ENCODE results near the gene RAD18. TPM values are rescaled to one million over a fixed set of nuclear protein-coding genes. Genes with fewer than 3 reads are reported as not detected.
A peak's percentile ranks its signal among the peaks of the same experiment; 100 is the strongest.

RAD18 gene, protein sequence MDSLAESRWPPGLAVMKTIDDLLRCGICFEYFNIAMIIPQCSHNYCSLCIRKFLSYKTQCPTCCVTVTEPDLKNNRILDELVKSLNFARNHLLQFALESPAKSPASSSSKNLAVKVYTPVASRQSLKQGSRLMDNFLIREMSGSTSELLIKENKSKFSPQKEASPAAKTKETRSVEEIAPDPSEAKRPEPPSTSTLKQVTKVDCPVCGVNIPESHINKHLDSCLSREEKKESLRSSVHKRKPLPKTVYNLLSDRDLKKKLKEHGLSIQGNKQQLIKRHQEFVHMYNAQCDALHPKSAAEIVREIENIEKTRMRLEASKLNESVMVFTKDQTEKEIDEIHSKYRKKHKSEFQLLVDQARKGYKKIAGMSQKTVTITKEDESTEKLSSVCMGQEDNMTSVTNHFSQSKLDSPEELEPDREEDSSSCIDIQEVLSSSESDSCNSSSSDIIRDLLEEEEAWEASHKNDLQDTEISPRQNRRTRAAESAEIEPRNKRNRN
- 3.9 and 11.9 TPM in 2 replicates for total RNA-seq (2014; rRNA removed; shearing (Covaris generic); ENCODE audit: low replicate concordance)

DNA sequence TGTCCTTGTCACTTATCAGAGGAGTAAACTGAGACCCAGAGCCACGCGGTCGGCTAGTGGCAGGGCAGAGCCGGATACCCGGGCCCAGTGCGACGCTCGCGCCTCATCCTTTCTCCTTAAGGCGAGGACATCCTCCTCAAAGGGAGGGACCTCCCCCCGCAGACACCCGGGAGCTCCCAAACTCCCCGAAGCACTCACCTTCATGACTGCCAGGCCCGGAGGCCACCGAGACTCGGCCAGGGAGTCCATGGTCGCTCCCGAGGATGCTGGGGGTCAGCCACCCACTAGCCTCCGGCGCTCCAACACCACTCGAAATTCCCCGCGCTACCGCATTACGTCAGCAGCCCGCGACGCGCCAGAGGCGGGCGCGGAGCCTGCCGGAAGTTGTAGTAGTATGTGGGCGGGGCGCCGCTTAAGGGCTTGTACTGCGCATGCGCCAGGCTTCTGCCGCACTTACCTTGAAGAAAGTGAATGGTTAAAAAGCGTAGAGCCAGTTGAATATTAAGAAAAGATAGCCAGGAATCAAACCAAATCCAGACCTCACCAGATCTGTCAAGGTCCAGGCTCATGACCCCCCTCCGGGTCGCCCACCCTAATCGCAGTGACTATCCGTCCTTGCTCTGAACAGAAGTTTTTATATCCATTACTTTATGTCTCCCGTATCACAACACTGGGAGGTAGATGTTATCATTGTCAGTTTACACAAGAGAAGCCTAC is at the start of gene RAD18:
Gene RAD18 (minus strand): TSS at position 336 of the 717 bp plus-strand sequence. CDS start 87 bp downstream, at position 249.
- in situ Hi-C loops (cut with HindIII; ENCODE audit: low pct_unique_long_range_greater_than_20kb, low sequenced_read_pairs), result no loop called here
- DNase-seq (ENCODE audit: low read depth), result peak; percentile 82

GRCh38 chr3:9012521-9012920 is 49.2 kb upstream of the RAD18 start:
- DNase-seq (ENCODE audit: low read depth), result no peak
- in situ Hi-C loops (cut with HindIII; ENCODE audit: low pct_unique_long_range_greater_than_20kb, low sequenced_read_pairs), result no loop called here

DNA sequence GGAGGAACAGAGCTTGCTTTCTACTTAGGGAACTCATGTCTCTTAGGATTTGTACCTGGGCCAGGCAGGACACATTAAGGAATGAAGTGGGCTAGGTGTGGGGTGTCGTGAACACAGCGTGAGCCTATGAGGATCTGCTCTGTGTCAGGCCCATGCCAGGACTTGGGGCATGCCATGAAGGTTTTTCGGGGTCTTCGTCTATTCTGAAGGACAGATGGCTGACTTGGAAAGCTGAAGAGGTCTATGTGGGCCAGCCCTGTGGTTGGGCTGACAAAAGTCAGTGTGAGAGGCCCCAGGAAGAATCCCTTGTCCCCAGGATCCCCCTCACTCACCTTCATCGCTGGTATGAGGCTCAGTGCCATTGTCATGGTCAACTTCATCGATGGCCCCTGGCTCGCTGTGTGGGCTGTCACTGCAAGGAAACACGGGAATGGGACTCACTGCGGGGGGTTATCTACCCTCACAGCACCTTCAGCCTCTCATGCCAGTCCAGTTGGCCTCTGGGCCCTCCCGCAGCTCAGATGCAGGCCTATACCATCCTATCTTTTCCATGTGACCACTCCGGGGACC is 46.8 kb upstream of the RAD18 start:
- no peak for DNase-seq (ENCODE audit: low read depth)
- in situ Hi-C loops (cut with HindIII; ENCODE audit: low pct_unique_long_range_greater_than_20kb, low sequenced_read_pairs), result no loop called here

- in situ Hi-C loops (cut with HindIII; ENCODE audit: low pct_unique_long_range_greater_than_20kb, low sequenced_read_pairs), result no loop called here
- DNase-seq (ENCODE audit: low read depth), result no peak
Observed at GRCh38 chr3:9008550-9009255, 45.4 kb upstream of the RAD18 start.

DNA sequence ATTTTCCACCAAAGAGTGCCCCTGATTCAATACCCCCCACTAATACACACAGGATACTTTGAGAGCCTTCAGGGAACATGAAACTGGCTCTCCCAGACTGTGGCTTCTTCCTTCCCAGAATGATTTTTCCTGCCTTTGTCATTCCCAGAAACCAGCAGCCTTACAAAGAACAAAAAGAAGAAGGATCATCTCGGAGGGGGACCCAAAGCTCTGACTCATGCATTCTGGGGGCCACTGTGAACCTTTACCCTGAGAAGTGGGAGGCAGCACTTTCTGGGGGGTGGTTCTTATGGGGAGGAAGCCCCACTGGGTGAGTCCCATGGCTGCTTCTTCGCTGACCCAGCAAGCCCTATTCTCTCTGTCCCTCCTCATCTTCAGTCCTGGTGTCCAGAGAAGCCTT is 44.7 kb upstream of the RAD18 start:
- in situ Hi-C loops (cut with HindIII; ENCODE audit: low pct_unique_long_range_greater_than_20kb, low sequenced_read_pairs), result no loop called here

DNA sequence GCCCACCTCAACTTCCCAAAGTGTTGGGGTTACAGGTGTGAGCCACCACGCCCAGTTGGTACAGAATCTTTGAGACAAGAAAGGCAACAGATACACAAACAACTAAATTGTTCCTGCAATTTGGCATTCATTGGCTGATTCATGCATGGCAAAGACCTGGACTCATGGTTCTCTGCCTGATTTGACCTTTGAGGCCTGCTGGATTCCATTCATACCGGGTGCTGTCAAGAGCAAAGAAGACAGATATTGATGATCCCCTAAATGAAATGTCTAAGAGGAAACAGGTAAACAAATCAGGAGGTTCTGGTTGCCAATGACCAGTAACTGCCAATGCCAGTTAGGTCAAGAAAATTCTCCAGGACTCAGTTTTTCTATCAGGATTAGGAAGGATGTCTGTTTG is 43.9 kb upstream of the RAD18 start:
- in situ Hi-C loops (cut with HindIII; ENCODE audit: low pct_unique_long_range_greater_than_20kb, low sequenced_read_pairs), result no loop called here
- DNase-seq (ENCODE audit: low read depth), result no peak

More for the DNA sequence above, 44.7 kb upstream of the RAD18 start:
- no peak for DNase-seq (ENCODE audit: low read depth)

GRCh38 chr3:9000041-9000440 is 36.8 kb upstream of the RAD18 start:
- no peak for DNase-seq (ENCODE audit: low read depth)
- in situ Hi-C loops (cut with HindIII; ENCODE audit: low pct_unique_long_range_greater_than_20kb, low sequenced_read_pairs), result no loop called here

DNA sequence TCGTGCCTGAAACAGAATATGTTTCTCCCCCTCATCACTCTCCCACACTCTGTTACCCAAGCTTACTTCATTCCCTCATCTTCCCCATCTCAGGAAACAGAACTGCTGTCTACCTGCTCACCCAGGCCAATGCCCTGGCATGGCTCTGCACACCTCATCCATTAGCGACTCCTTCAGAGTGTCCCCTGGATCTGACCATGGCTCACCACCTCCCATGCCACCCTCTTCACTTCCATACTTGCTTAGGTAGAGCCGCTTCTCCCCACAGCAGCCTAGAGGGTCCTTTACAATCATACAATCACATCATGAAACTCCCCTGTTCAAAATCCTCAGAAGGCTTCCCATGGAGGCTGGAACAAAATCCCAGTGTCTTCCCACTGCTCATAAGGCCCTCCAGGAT is 33.9 kb upstream of the RAD18 start:
- DNase-seq (ENCODE audit: low read depth), result no peak
- in situ Hi-C loops (cut with HindIII; ENCODE audit: low pct_unique_long_range_greater_than_20kb, low sequenced_read_pairs), result no loop called here

- DNase-seq (ENCODE audit: low read depth), result no peak
- in situ Hi-C loops (cut with HindIII; ENCODE audit: low pct_unique_long_range_greater_than_20kb, low sequenced_read_pairs), result no loop called here
Observed at GRCh38 chr3:8996681-8997121, 33.4 kb upstream of the RAD18 start.

GRCh38 chr3:8996216-8996615 is 32.9 kb upstream of the RAD18 start:
- no peak for DNase-seq (ENCODE audit: low read depth)
- in situ Hi-C loops (cut with HindIII; ENCODE audit: low pct_unique_long_range_greater_than_20kb, low sequenced_read_pairs), result no loop called here

- in situ Hi-C loops (cut with HindIII; ENCODE audit: low pct_unique_long_range_greater_than_20kb, low sequenced_read_pairs), result no loop called here
Observed at GRCh38 chr3:8994226-8994625, 31.0 kb upstream of the RAD18 start.

GRCh38 chr3:8993331-8993730 is 30.1 kb upstream of the RAD18 start:
- DNase-seq (ENCODE audit: low read depth), result no peak
- in situ Hi-C loops (cut with HindIII; ENCODE audit: low pct_unique_long_range_greater_than_20kb, low sequenced_read_pairs), result no loop called here

More at GRCh38 chr3:8994226-8994625, 31.0 kb upstream of the RAD18 start:
- no peak for DNase-seq (ENCODE audit: low read depth)

DNA sequence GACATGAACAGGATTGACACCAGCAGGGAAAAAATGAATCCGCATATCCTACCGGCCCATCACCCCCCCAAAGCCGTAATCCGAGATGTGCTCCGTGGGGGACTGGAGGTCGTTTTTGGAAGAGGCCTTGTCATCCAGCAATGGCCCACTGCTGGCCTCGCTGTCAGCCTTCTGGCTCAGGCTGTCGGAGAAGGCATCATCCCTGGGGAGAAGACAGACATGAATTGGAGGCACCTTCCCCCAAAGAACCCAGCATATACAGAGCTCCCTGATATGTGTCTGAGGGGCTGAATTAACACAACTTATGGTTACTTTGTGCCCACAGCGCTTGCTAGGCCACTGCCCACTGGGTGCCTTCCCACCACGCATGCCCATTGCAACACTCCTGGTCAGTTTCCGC is 29.6 kb upstream of the RAD18 start:
- in situ Hi-C loops (cut with HindIII; ENCODE audit: low pct_unique_long_range_greater_than_20kb, low sequenced_read_pairs), result no loop called here
- DNase-seq (ENCODE audit: low read depth), result no peak

DNA sequence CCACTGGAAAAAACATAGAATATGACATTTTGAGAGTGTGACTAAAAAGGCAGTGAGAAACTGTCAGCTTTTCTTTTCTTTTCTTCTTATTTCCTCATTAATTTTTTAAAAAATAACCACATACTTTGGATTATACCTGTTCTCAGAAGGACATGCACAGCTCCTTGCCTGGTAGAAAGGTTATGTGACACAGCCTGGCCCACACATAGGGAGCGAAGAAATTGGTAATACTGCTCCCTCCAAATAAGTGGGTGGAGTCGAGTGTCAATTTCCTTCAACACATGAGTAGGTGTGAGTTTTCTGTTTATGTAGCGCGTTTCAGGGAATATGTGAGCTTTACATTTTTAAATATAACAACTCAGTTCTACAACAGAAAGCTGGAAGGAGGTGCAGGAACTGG is 28.9 kb upstream of the RAD18 start:
- no peak for DNase-seq (ENCODE audit: low read depth)
- in situ Hi-C loops (cut with HindIII; ENCODE audit: low pct_unique_long_range_greater_than_20kb, low sequenced_read_pairs), result no loop called here

DNA sequence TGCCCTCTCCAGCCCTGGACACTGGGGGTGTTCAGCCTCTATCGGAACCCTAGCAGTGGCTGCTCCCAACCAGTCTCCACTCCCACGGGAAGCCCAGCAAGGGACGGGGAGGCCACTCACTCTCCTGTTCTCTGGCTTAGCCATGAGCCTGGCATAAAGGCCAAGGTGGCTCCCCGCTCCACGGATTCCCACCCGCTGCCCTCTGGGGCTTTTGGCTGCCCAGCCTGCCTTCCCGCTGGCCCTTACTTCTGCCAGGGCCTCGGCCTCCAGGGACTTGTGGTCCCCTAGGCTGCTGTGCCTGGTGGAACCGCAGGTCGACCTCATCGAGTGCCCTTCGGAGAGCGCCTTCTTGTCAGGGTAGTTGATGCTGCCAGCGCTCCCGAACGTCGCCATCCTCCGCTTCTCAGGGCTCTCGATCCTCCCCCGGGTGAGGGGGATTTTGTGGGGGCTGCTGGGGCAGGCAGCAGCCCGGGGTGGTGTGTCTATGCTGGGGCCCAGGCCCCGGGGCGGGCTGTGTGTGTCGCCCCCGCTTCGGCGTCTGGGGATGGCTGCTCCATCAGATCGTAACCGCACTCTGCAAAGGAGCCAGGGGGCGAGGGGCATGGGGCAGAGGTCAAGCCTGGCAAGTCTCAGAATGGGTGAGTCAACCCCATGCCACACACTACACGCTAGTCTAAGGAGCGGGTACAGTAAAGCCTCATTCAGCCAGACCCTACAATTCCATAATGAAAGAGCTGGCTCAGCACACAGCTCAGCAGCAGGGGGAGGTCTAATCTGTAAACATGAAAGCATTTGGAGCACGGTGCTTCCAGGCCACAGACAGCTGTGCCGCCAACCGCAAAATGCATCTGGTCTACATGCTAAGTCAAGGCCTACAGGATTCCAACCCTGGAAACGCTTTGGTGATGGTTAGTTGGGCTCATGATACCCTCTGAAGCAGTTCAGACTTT is 27.3 kb upstream of the RAD18 start:
- in situ Hi-C loops (cut with HindIII; ENCODE audit: low pct_unique_long_range_greater_than_20kb, low sequenced_read_pairs), result no loop called here
- DNase-seq (ENCODE audit: low read depth), result no peak

- in situ Hi-C loops (cut with HindIII; ENCODE audit: low pct_unique_long_range_greater_than_20kb, low sequenced_read_pairs), result no loop called here
- no peak for DNase-seq (ENCODE audit: low read depth)
Observed at GRCh38 chr3:8988791-8989558, 25.7 kb upstream of the RAD18 start.

DNA sequence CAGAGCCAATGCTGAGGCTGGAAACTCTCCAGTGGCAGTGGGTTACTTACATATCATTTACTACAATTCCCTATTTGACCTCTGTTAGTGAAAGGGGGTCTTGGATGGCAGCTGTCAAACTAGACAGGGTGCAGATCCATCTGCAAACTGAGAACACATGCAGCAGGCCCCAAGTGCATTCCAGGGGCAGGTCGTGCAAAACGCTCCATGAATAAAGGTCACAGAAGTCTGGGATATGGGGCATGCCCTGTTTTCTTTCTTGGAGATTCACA is 25.0 kb upstream of the RAD18 start:
- in situ Hi-C loops (cut with HindIII; ENCODE audit: low pct_unique_long_range_greater_than_20kb, low sequenced_read_pairs), result no loop called here
- no peak for DNase-seq (ENCODE audit: low read depth)
